HepG2 (cell line): ENCODE results near the gene STYXL1. TPM values are rescaled to one million over a fixed set of nuclear protein-coding genes. Genes with fewer than 3 reads are reported as not detected.
A peak's percentile ranks its signal among the peaks of the same experiment; 100 is the strongest.

Source experiments
- ATAC-seq: fragments of 200-7000 bp; cut with Tn5 transposase; 3 replicates; pipeline ENCODE4 v1.9.1; 2020; ENCODE audit warnings: mild to moderate bottlenecking, moderate library complexity
- BruUV-seq: library from RNA; stranded (reverse); fragments of 400-500 nt; replicated peaks from 2 replicates; lab custom pipeline; 2021; lab: Mats Ljungman, UMichigan
- CTCF ChIA-PET: fragments of 300-600 bp; formaldehyde crosslinking; extraction: SDS; loops from one replicate; lab custom pipeline; 2021; ENCODE audit warnings: low total read pairs, inconsistent platforms, low intra/inter-chr PET ratio; lab: Yijun Ruan, JAX
- POLR2A ChIA-PET: fragments of 350-600 bp; sonication (Branson Sonifier 250); formaldehyde crosslinking; loops from one replicate; lab custom pipeline; 2020; ENCODE audit warnings: antibody characterized with exemption, inconsistent platforms; lab: Yijun Ruan, JAX
- DNase-seq: peaks from one replicate; pipeline ENCODE4 v3.0.0-alpha.2; 2015; ENCODE audit warnings: low spot score
- FAIRE-seq: peaks from 3 replicates; lab custom pipeline; 2011; peaks lifted over from hg19 to GRCh38; lab: Jason Lieb, UNC
- H2AFZ ChIP-seq: one replicate; pipeline ENCODE4 v1.6.1; 2011; ENCODE audit warnings: low read length, inconsistent platforms
- H3K27ac ChIP-seq: fragments of 300-600 bp; 3 replicates; pipeline ENCODE4 v1.8.0; 2011; ENCODE audit warnings: mixed run types, mild to moderate bottlenecking, mixed read lengths, low read length, inconsistent platforms; ENCODE audit not compliant: insufficient read depth; ENCODE audit errors: extremely low read length
- H3K27me3 ChIP-seq, 2 experiments: fragments of 200-600 bp in 1 of 2; 2 replicates in 1 of 2; 3 replicates in 1 of 2; pipeline versions ENCODE4 v1.6.0 to v1.8.0; 2011; ENCODE audit warnings: low read length in 2 of 2, mild to moderate bottlenecking in 2 of 2, moderate library complexity in 2 of 2, inconsistent platforms in 1 of 2; ENCODE audit not compliant: insufficient read depth in 2 of 2, control insufficient read depth in 1 of 2
- H3K36me3 ChIP-seq, 2 experiments: fragments of 200-600 bp in 1 of 2; replicated peaks in 1 of 2; 2 replicates in 1 of 2; 3 replicates in 1 of 2; pipeline versions ENCODE4 v1.5.1 to v1.8.0; 2011; ENCODE audit warnings: low read length in 2 of 2, inconsistent platforms in 1 of 2; ENCODE audit not compliant: insufficient read depth in 2 of 2, control insufficient read depth in 1 of 2
- H3K4me1 ChIP-seq: 2 replicates; pipeline ENCODE4 v1.5.1; 2012; ENCODE audit warnings: low read length, inconsistent platforms; ENCODE audit not compliant: insufficient read depth
- H3K4me2 ChIP-seq: 2 replicates; pipeline ENCODE4 v1.6.0; 2011; ENCODE audit warnings: low read depth, low read length, inconsistent platforms
- H3K4me3 ChIP-seq, 3 experiments: fragments of 200-600 bp in 1 of 3; sonication (generic), shearing (Covaris generic) in 1 of 3; replicated peaks in 1 of 3; 2 replicates each; pipeline ENCODE4 v1.5.1; 2011 to 2016; ENCODE audit warnings: low read length in 3 of 3, inconsistent platforms in 2 of 3, low read depth in 2 of 3, mild to moderate bottlenecking in 2 of 3, control low read depth in 1 of 3, mixed read lengths in 1 of 3; ENCODE audit not compliant: insufficient read depth in 1 of 3
- H3K79me2 ChIP-seq: one replicate; pipeline ENCODE4 v1.6.1; 2011; ENCODE audit warnings: low read length, inconsistent platforms; ENCODE audit not compliant: insufficient read depth
- H3K9ac ChIP-seq: 2 replicates; pipeline ENCODE4 v1.6.0; 2011; ENCODE audit warnings: mild to moderate bottlenecking, low read depth, low read length, inconsistent platforms; ENCODE audit not compliant: insufficient read depth
- H3K9me3 ChIP-seq: 2 replicates; pipeline ENCODE4 v1.5.1; 2012; ENCODE audit warnings: mild to moderate bottlenecking, low read length
- H4K20me1 ChIP-seq: 2 replicates; pipeline ENCODE4 v1.6.0; 2011; ENCODE audit warnings: inconsistent platforms, mild to moderate bottlenecking, low read length, moderate library complexity; ENCODE audit not compliant: insufficient read depth
- KLF9 ChIP-seq: IDR thresholded peaks from 2 replicates; pipeline ENCODE4 v1.6.1; 2016; ENCODE audit warnings: low read depth
- NRL ChIP-seq: sonication (generic); formaldehyde crosslinking; IDR thresholded peaks from 2 replicates; pipeline ENCODE4 v1.5.0; 2020; ENCODE audit warnings: missing genetic modification reagents, mild to moderate bottlenecking, moderate library complexity, borderline replicate concordance
- RXRA ChIP-seq: sonication (generic); formaldehyde crosslinking; IDR thresholded peaks from 2 replicates; pipeline ENCODE4 v1.5.1; 2020; ENCODE audit warnings: missing genetic modification reagents
- SNAPC2 ChIP-seq: sonication (generic); formaldehyde crosslinking; IDR thresholded peaks from 2 replicates; pipeline ENCODE4 v1.8.1; 2022; ENCODE audit warnings: mild to moderate bottlenecking, missing genetic modification reagents
- SP2 ChIP-seq: sonication (generic); formaldehyde crosslinking; IDR thresholded peaks from 2 replicates; pipeline ENCODE4 v1.5.1; 2020; ENCODE audit warnings: mild to moderate bottlenecking, missing genetic modification reagents
- TFDP1 ChIP-seq: IDR thresholded peaks from 2 replicates; pipeline ENCODE4 v1.6.1; 2016; ENCODE audit warnings: missing compliant biosample characterization, missing genetic modification reagents, borderline replicate concordance
- ZNF160 ChIP-seq: sonication (generic); formaldehyde crosslinking; IDR thresholded peaks from 2 replicates; pipeline ENCODE4 v1.8.0; 2022; ENCODE audit warnings: mild to moderate bottlenecking, inconsistent platforms, missing genetic modification reagents
- ZNF264 ChIP-seq: sonication (generic); formaldehyde crosslinking; IDR thresholded peaks from 2 replicates; pipeline ENCODE4 v1.4.0; 2020; ENCODE audit warnings: missing genetic modification reagents
- ZNF484 ChIP-seq: sonication (generic); formaldehyde crosslinking; IDR thresholded peaks from 2 replicates; pipeline ENCODE4 v1.5.1; 2020; ENCODE audit warnings: mild to moderate bottlenecking, low read depth, missing genetic modification reagents, borderline replicate concordance
- ZNF496 ChIP-seq: sonication (generic); formaldehyde crosslinking; IDR thresholded peaks from 2 replicates; pipeline ENCODE4 v1.8.1; 2023; ENCODE audit warnings: mild to moderate bottlenecking, moderate library complexity, missing genetic modification reagents; ENCODE audit not compliant: insufficient replicate concordance
- ZNF574 ChIP-seq: sonication (generic); formaldehyde crosslinking; IDR thresholded peaks from 2 replicates; pipeline ENCODE4 v1.4.0; 2020; ENCODE audit warnings: missing genetic modification reagents
- ZNF580 ChIP-seq: IDR thresholded peaks from 2 replicates; pipeline ENCODE4 v1.6.1; 2016; ENCODE audit warnings: low read depth, borderline replicate concordance
- ZSCAN21 ChIP-seq: sonication (generic); formaldehyde crosslinking; IDR thresholded peaks from 2 replicates; pipeline ENCODE4 v1.8.0; 2022; ENCODE audit warnings: mild to moderate bottlenecking, missing genetic modification reagents, moderate library complexity, borderline replicate concordance
- ZSCAN25 ChIP-seq: sonication (generic); formaldehyde crosslinking; IDR thresholded peaks from 2 replicates; pipeline ENCODE4 v1.8.0; 2022; ENCODE audit warnings: mild to moderate bottlenecking, missing genetic modification reagents
- WGBS: methylation state at CpG from one replicate; pipeline ENCODE4 v1.1.6; 2017; ENCODE audit warnings: low lambda C conversion rate; 5-methylcytosine and 5-hydroxymethylcytosine counted together
- in situ Hi-C: cut with HindIII; loops from 2 replicates; pipeline ENCODE4 v1.10.0; 2017; ENCODE audit warnings: low pct_unique_long_range_greater_than_20kb; ENCODE audit not compliant: extremely low pct_ligation_motif_present
- intact Hi-C: fragments of 100-400 bp; cut with micrococcal nuclease; formaldehyde crosslinking; loops from one replicate; pipeline ENCODE4 v1.10.0; 2022; ENCODE audit not compliant: unreplicated experiment
- polyA plus RNA-seq, 8 experiments: library from polyadenylated mRNA; depleted of rRNA in 3 of 8; stranded (reverse) in 7 of 8; unstranded in 1 of 8; fragments of >200 nt; fragmentation: Illumina TruSeq in 4 of 8; extraction: Trizol in 4 of 8; gene quantifications; 2 replicates each; pipeline versions ENCODE4 v1.2.1 to v1.2.3, GENCODE V29; 2011 to 2016; ENCODE audit warnings: low read depth in 4 of 8, missing spikeins in 1 of 8, mixed read lengths in 1 of 8; ENCODE audit not compliant: insufficient read depth in 1 of 8
- total RNA-seq, 5 experiments: library from RNA; depleted of rRNA; stranded (reverse); fragments of >200 nt; fragmentation: Illumina TruSeq; extraction: Trizol; gene quantifications; 2 replicates each; pipeline ENCODE4 v1.2.3, GENCODE V29; 2016; ENCODE audit warnings: low read depth in 1 of 5
- TF ChIP-seq, protein P1 (sequence below): sonication (generic); formaldehyde crosslinking; IDR thresholded peaks from 2 replicates; pipeline ENCODE4 v1.5.0; 2020; ENCODE audit warnings: missing genetic modification reagents, mild to moderate bottlenecking, borderline replicate concordance
- TF ChIP-seq, protein P2 (sequence below): sonication (generic); formaldehyde crosslinking; conservative IDR thresholded peaks from 2 replicates; pipeline ENCODE4 v1.4.0; 2020; ENCODE audit warnings: missing genetic modification reagents

Gene STYXL1
- total and polyA plus RNA-seq, 2 of the 13 experiments (the other 11 are each of a cell fraction or from before 2014, with no cell fraction given) = 23.9 to 38.3 TPM

GRCh38 chr7:75991531-75992082, 56.2 kb downstream of the STYXL1 start:
- peak overlapping the region; percentile 18 for H3K27ac ChIP-seq
- H2AFZ ChIP-seq = no peak overlapping the region
- H3K36me3 ChIP-seq = peaks cover 6 to 26% of the 10 kb centered on the region in 2 experiments; a peak in 4 of 5 replicates
- H3K4me2 ChIP-seq = no peak overlapping the region
- 97% methylated on average over 9 of the region's 9 CpGs for WGBS
- POLR2A ChIA-PET = interaction anchor here (1.1 kb wide), 1 partner anchor 70 kb away, joined by 5 read pairs; no protein-coding TSS in a partner anchor
- H3K9me3 ChIP-seq = no peaks in the 10 kb centered on the region
- H3K4me3 ChIP-seq = no peak overlapping the region
- H3K4me1 ChIP-seq = peaks cover 38% of the 10 kb centered on the region
- ATAC-seq = no peak
- BruUV-seq = no TSS peak
- peaks cover 2% of the 10 kb centered on the region for H3K79me2 ChIP-seq
- no peak overlapping the region for H3K9ac ChIP-seq
- no peak for DNase-seq
- intact Hi-C loops = loop anchor here (2.0 kb wide), 1 partner anchor 71 kb away; no protein-coding TSS in a partner anchor
- no peak for FAIRE-seq
- H4K20me1 ChIP-seq = no peaks in the 10 kb centered on the region; the same call in 1 of the 2 replicates
- H3K27me3 ChIP-seq = no peaks in the 10 kb centered on the region
- CTCF ChIA-PET = no interaction called here
- in situ Hi-C loops = no loop called here
- no peak for TF ChIP-seq ZNF496 (CRISPR knock-in tag)
- TF ChIP-seq, protein P1, sequence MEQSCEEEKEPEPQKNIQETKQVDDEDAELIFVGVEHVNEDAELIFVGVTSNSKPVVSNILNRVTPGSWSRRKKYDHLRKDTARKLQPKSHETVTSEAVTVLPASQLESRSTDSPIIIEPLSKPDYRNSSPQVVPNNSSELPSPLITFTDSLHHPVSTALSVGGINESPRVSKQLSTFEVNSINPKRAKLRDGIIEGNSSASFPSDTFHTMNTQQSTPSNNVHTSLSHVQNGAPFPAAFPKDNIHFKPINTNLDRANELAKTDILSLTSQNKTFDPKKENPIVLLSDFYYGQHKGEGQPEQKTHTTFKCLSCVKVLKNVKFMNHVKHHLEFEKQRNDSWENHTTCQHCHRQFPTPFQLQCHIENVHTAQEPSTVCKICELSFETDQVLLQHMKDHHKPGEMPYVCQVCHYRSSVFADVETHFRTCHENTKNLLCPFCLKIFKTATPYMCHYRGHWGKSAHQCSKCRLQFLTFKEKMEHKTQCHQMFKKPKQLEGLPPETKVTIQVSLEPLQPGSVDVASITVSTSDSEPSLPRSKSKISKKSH = no peak
- TF ChIP-seq, protein P2, sequence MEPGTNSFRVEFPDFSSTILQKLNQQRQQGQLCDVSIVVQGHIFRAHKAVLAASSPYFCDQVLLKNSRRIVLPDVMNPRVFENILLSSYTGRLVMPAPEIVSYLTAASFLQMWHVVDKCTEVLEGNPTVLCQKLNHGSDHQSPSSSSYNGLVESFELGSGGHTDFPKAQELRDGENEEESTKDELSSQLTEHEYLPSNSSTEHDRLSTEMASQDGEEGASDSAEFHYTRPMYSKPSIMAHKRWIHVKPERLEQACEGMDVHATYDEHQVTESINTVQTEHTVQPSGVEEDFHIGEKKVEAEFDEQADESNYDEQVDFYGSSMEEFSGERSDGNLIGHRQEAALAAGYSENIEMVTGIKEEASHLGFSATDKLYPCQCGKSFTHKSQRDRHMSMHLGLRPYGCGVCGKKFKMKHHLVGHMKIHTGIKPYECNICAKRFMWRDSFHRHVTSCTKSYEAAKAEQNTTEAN (CRISPR knock-in tag) = no peak
- no peak for TF ChIP-seq KLF9 (CRISPR knock-in tag)
- no peak for TF ChIP-seq ZNF484 (CRISPR knock-in tag)
- no peak for TF ChIP-seq ZNF580 (CRISPR knock-in tag)
- TF ChIP-seq TFDP1 (CRISPR knock-in tag) = no peak
- TF ChIP-seq NRL (CRISPR knock-in tag) = no peak
- no peak for TF ChIP-seq ZNF264 (CRISPR knock-in tag)
- no peak for TF ChIP-seq ZNF160
- TF ChIP-seq ZSCAN25 = no peak
- no peak for TF ChIP-seq SNAPC2
- no peak for TF ChIP-seq SP2
- TF ChIP-seq ZSCAN21 = no peak
- no peak for TF ChIP-seq RXRA (CRISPR knock-in tag)
- no peak for TF ChIP-seq ZNF574 (CRISPR knock-in tag)
